ENCODE data around the gene CYP4F12.

DNA sequence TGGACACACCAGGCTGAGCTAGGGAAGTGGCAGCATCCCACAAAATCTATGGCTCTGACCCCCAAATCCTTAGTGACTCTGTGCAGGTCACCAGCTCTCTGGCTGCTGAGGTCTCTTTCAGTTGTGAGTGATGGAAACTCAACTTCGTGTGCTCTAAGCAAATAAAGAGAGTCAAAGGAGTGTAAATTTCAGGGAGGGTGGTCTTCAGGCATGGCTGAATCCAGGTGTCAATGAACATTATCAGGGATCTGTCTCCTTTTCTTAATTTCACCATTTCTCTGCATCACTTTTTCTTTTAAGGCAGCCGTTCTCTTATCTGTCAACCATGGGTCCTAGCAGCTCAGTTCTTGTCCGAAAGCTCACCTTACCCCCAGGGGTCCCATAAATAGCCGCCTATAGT lies 6.2 kb downstream of the CYP4F12 start:
- TF ChIP-seq, protein P1, sequence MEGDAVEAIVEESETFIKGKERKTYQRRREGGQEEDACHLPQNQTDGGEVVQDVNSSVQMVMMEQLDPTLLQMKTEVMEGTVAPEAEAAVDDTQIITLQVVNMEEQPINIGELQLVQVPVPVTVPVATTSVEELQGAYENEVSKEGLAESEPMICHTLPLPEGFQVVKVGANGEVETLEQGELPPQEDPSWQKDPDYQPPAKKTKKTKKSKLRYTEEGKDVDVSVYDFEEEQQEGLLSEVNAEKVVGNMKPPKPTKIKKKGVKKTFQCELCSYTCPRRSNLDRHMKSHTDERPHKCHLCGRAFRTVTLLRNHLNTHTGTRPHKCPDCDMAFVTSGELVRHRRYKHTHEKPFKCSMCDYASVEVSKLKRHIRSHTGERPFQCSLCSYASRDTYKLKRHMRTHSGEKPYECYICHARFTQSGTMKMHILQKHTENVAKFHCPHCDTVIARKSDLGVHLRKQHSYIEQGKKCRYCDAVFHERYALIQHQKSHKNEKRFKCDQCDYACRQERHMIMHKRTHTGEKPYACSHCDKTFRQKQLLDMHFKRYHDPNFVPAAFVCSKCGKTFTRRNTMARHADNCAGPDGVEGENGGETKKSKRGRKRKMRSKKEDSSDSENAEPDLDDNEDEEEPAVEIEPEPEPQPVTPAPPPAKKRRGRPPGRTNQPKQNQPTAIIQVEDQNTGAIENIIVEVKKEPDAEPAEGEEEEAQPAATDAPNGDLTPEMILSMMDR (conservative IDR thresholded peaks at IDR 0.05; ENCODE audit: low read depth, low read length): no peak
- TF ChIP-seq MAZ (IDR thresholded peaks at IDR 0.05; ENCODE audit: borderline replicate concordance, low read depth, low read length) (no peak), POLR2A (IDR thresholded peaks at IDR 0.05; ENCODE audit: low read depth, low read length) (no peak), RFX5 (IDR thresholded peaks at IDR 0.05; ENCODE audit: low read depth, low read length) (no peak), BHLHE40 (IDR thresholded peaks at IDR 0.05; ENCODE audit: low read depth, low read length) (no peak), FOS (IDR thresholded peaks at IDR 0.05; ENCODE audit: low read depth, low read length) (no peak)

Data from IMR-90 (cell line).